Large intestine (tissue), 3 donors: ENCODE data around the gene ZCCHC8. TPM values are rescaled to one million over a fixed set of nuclear protein-coding genes. Genes with fewer than 3 reads are reported as not detected.
A peak's percentile ranks its signal among the peaks of the same experiment; 100 is the strongest.
"Not testable (repeated sequence)": the region's sequence is repeated elsewhere in the genome, so short reads cannot be mapped to it uniquely, and the experiment has no call there.

Experiments used
- DNase-seq, 2 donors: peaks; one replicate each; pipeline versions ENCODE4 v3.0.0 to v3.0.0-alpha.2; 2013
- H3K27ac ChIP-seq: one replicate; pipeline ENCODE4 v1.5.1; 2013; ENCODE audit warnings: low read length
- H3K27me3 ChIP-seq: 2 replicates; pipeline ENCODE4 v1.6.1; 2013; ENCODE audit warnings: low read length; ENCODE audit not compliant: control insufficient read depth, insufficient read depth
- H3K36me3 ChIP-seq: 2 replicates; pipeline ENCODE4 v1.6.1; 2013; ENCODE audit warnings: low read length; ENCODE audit not compliant: control insufficient read depth, insufficient read depth
- H3K4me1 ChIP-seq: one replicate; pipeline ENCODE4 v1.6.1; 2013; ENCODE audit warnings: low read length; ENCODE audit not compliant: control insufficient read depth, insufficient read depth
- H3K4me3 ChIP-seq: one replicate; pipeline ENCODE4 v1.5.1; 2013; ENCODE audit warnings: low read length
- H3K9me3 ChIP-seq: one replicate; pipeline ENCODE4 v1.6.1; 2013; ENCODE audit warnings: mild to moderate bottlenecking, low read depth, low read length, moderate library complexity; ENCODE audit not compliant: control insufficient read depth
- WGBS: methylation state at CpG from one replicate; pipeline ENCODE4 v1.1.5; 2013; ENCODE audit warnings: low lambda C conversion rate; ENCODE audit not compliant: insufficient coverage; 5-methylcytosine and 5-hydroxymethylcytosine counted together
- polyA plus RNA-seq: library from polyadenylated mRNA; unstranded; fragments of 120-200 nt; gene quantifications from one replicate; pipeline ENCODE4 v1.2.1, GENCODE V29; 2013

The ZCCHC8 gene
- polyA plus RNA-seq, 1 donor, result 36.0 TPM

GRCh38 chr12:122491991-122492390 lies 8.7 kb downstream of the ZCCHC8 start:
- Histone ChIP-seq H3K4me3 (no peak overlapping the region), H3K4me1 (no peaks in the 10 kb centered on the region), H3K9me3 (no peaks in the 10 kb centered on the region), H3K36me3 (peaks cover 57% of the 10 kb centered on the region), H3K27me3 (no peaks in the 10 kb centered on the region), H3K27ac (no peak overlapping the region)
- no peak for DNase-seq
- WGBS, result no CpG with 5 or more reads among the region's 2 CpGs

GRCh38 chr12:122489038-122489437 lies 11.7 kb downstream of the ZCCHC8 start:
- Histone ChIP-seq H3K4me1 (no peaks in the 10 kb centered on the region), H3K27me3 (no peaks in the 10 kb centered on the region), H3K36me3 (peaks cover 63% of the 10 kb centered on the region), H3K27ac (no peak overlapping the region), H3K4me3 (no peak overlapping the region), H3K9me3 (no peaks in the 10 kb centered on the region)
- peak; percentile 29 to 36 for DNase-seq
- 20% methylated on average over 1 of the region's 2 CpGs for WGBS

- H3K4me1 ChIP-seq, H3K4me3 ChIP-seq, DNase-seq, H3K27ac ChIP-seq, H3K27me3 ChIP-seq, H3K9me3 ChIP-seq: not testable (repeated sequence)
- peaks cover 67% of the 10 kb centered on the region for H3K36me3 ChIP-seq
- no CpG with 5 or more reads among the region's 3 CpGs for WGBS
These were observed 12.9 kb downstream of the ZCCHC8 start for GRCh38 chr12:122487807-122488206.

- Histone ChIP-seq H3K36me3 (peaks cover 60% of the 10 kb centered on the region), H3K27me3 (no peaks in the 10 kb centered on the region), H3K9me3 (no peaks in the 10 kb centered on the region), H3K4me1 (no peaks in the 10 kb centered on the region), H3K4me3 (no peak overlapping the region), H3K27ac (no peak overlapping the region)
- no peak for DNase-seq
- WGBS, result 71% methylated on average over 1 of the region's 7 CpGs
These were observed 13.8 kb downstream of the ZCCHC8 start for GRCh38 chr12:122486805-122487426.

- not testable (repeated sequence) for H3K4me1 ChIP-seq, H3K9me3 ChIP-seq, H3K4me3 ChIP-seq, H3K27me3 ChIP-seq, DNase-seq, H3K27ac ChIP-seq
- H3K36me3 ChIP-seq, result peaks cover 60% of the 10 kb centered on the region
- no CpG with 5 or more reads among the region's 6 CpGs for WGBS
These were observed 14.4 kb downstream of the ZCCHC8 start for GRCh38 chr12:122486360-122486759.

- no CpG with 5 or more reads among the region's 1 CpG for WGBS
- H3K4me1 ChIP-seq, DNase-seq, H3K9me3 ChIP-seq, H3K4me3 ChIP-seq, H3K27ac ChIP-seq, H3K27me3 ChIP-seq: not testable (repeated sequence)
- peaks cover 58% of the 10 kb centered on the region for H3K36me3 ChIP-seq
These were observed 16.3 kb downstream of the ZCCHC8 start for GRCh38 chr12:122484385-122484784.

GRCh38 chr12:122483969-122484368 lies 16.8 kb downstream of the ZCCHC8 start:
- DNase-seq, result no peak
- H3K9me3 ChIP-seq, result no peaks in the 10 kb centered on the region
- H3K36me3 ChIP-seq, result peaks cover 57% of the 10 kb centered on the region
- no peak overlapping the region for H3K4me3 ChIP-seq
- H3K4me1 ChIP-seq, result no peaks in the 10 kb centered on the region
- no peak overlapping the region for H3K27ac ChIP-seq
- WGBS, result no CpG with 5 or more reads among the region's 5 CpGs
- no peaks in the 10 kb centered on the region for H3K27me3 ChIP-seq

- WGBS, result 100% methylated on average over 3 of the region's 6 CpGs
- Histone ChIP-seq H3K4me1 (no peaks in the 10 kb centered on the region), H3K27ac (no peak overlapping the region), H3K27me3 (no peaks in the 10 kb centered on the region), H3K4me3 (no peak overlapping the region), H3K36me3 (peaks cover 54% of the 10 kb centered on the region), H3K9me3 (no peaks in the 10 kb centered on the region)
- no peak for DNase-seq
These were observed 18.9 kb downstream of the ZCCHC8 start for GRCh38 chr12:122481861-122482260.

GRCh38 chr12:122480753-122481152 lies 20.0 kb downstream of the ZCCHC8 start:
- WGBS, result no CpG with 5 or more reads among the region's 8 CpGs
- no peaks in the 10 kb centered on the region for H3K9me3 ChIP-seq
- H3K27me3 ChIP-seq, result no peaks in the 10 kb centered on the region
- no peak for DNase-seq
- no peaks in the 10 kb centered on the region for H3K4me1 ChIP-seq
- no peak overlapping the region for H3K27ac ChIP-seq
- peaks cover 54% of the 10 kb centered on the region for H3K36me3 ChIP-seq
- no peak overlapping the region for H3K4me3 ChIP-seq

GRCh38 chr12:122474324-122474716 lies 26.4 kb downstream of the ZCCHC8 start:
- no CpG with 5 or more reads among the region's 2 CpGs for WGBS
- peaks cover 54% of the 10 kb centered on the region for H3K36me3 ChIP-seq
- no peak for DNase-seq

More at GRCh38 chr12:122474324-122474716, 26.4 kb downstream of the ZCCHC8 start:
- H3K4me1 ChIP-seq, result no peaks in the 10 kb centered on the region
- no peaks in the 10 kb centered on the region for H3K9me3 ChIP-seq
- no peak overlapping the region for H3K4me3 ChIP-seq
- H3K27ac ChIP-seq, result no peak overlapping the region
- no peaks in the 10 kb centered on the region for H3K27me3 ChIP-seq
